ENCODE data around the gene SUSD6.
"Not testable (repeated sequence)": the region's sequence is repeated elsewhere in the genome, so short reads cannot be mapped to it uniquely, and the experiment has no call there.

SUSD6 gene

DNA sequence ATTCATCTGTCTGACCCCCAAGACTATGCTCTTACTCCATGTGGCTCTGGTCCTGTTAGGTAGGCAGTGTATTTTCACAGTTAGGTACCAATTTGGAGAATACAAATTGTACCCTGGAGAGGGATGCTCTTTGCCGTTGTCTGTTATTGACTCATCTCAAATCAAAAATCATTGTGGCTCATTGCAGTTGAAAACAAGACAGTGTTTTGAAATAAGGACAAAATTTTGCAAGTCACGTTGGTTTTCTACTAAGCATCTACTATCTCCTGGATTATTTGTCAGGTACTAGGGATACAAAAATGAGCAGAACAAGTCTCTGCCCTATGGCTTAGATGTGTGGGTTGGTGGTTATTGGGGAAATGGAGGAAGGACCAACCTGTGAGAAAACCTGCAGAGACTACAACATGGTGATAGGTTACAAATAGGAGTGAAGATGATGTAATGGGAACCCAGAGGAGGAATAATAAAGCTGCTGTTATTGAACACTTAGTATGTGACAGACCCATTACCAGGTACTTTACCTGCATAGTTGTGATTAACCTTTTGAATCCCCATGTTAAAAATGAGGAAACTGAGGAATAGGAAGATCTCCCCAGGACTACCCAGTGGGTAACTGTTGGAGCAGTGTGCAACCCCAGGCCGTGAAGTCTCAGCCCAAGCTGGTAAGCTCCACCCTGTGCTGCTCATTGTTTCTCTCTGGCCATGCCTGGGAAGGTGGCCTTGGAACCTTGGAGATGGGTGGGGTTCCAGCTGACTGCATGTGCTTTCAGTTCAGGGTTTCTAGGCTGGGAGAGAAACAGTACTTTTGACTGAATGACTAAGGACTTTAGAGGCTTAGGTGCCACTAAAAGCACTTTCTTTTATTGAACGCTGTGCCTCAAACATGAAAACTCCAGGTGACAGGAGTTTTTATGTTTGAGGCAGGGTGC lies 82.7 kb downstream of the SUSD6 start:
- DNase-seq (ENCODE audit: low read depth in 1 of 2, low spot score in 1 of 2), result no peak

DNA sequence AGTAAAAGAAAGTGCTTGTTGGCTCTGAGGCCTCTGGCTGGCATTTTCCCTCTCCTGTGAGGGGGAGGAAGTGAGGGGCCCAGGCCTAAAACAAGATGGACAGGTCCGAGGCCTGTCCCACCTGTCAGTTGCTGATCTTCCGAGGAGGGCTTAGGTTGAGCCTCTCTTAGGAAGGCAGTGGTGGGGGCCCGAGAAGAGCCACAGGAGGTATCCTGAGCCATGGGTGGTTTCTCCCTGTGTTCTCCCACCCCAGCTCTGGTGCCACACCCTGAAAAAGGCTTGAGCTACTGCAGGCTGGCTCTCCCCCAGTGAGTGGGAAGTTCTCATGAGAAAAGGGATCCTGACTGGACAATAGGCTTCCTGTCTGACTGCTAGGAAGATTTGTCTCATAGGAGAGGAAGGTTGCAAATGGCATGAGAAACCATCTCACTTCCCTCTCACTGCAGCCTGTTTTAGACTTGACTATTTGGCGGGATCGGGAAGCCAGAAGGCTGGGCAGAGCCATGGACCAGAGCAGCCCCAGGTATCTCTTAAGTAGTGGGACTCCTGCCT lies 83.4 kb downstream of the SUSD6 start:
- no peak for DNase-seq (ENCODE audit: low read depth in 1 of 2, low spot score in 1 of 2)

DNA sequence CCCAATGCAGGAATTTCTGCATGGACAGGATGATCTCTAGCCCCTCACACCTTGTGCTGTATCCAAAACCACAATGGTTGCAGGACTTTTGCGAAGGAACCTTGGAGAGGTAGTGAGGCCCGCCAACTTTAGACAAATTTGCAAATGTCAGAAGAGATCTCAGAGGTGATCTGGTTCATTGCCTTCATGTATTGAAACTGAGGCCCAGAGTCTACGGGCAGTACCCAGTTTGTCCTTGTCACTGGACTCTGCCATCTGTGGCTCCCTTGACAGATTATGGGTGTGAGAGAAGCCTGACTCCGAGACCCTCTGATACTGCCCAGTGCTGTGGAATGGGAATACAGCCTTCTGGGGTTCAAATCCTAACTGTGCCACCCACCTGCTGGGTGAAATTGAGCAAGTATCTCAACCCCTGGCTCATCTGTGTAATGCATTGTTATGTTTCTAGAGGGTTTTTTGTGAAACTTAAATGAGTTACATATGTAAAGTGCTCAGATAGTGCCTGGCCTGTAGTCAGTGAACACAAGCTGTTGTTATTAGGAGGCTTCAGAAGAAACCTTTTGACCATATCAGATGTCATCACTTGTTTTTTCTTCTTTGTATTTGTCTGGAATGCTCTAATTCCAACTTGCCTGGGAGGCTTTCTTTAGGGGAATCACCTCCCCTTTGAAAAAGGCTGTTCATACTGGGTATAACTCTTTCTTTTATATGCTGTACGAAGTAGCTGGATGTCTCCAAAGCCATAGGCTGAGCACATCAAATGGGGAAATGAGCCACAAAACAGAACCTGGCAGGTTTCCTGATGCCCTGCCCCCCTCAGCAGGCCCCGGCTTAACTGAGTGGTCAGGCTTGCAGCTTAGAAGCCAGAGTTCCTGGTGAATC lies 84.2 kb downstream of the SUSD6 start:
- no peak for DNase-seq (ENCODE audit: low read depth in 1 of 2, low spot score in 1 of 2)

DNA sequence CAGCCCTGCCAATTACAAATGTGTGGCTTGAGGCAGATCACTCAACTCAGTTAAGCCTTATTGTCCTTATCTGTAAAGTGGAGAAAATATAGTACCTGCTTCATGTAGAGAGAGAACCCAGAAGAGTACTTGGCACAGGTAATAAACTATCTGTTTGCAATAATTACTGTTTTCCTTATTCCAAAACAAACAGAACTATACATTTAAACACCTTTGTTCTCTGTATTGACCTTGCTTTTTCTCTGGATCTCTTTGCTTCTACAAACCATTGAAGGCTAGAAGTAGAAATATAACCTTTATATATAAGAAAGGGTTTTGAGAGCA lies 84.8 kb downstream of the SUSD6 start:
- no peak for DNase-seq (ENCODE audit: low read depth in 1 of 2, low spot score in 1 of 2)

DNA sequence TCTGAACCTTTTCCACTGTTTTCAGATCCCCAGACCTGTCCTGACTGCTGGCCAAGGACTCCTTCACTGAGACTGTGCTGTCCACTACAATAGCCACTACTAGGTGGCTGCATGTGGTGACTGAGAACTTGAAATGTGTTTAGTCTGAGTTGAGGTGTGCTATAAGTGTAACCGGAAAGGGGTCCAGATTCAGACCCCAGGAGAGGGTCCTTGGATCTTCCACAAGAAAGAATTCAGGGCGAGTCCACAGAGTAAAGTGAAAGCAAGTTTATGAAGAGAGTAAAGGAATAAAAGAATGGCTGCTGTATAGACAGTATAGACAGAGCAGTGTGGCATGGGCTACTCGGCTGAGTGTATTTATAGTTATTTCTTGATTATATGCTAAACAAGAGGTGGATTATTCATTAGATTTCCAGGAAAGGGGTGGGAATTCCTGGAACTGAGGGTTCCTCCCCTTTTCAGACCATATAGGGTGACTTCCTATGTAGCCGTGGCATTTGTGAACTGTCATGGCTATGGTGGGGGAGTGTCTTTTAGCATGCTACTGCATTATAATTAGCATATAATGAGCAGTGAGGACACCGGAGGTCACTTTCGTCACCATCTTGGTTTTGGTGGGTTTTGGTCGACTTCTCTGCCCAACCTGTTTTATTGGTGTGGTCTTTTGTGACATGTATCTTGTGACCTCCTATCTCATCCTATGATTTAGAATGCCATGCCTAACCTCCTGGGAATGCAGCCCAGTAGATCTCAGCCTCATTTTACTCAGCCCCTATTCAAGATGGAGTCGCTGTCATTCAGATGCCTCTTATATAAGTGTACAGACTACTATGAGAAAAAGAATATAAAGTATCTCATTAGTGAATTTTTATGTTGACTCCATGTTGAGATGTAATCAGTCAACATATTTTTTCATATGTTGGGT lies 85.5 kb downstream of the SUSD6 start:
- DNase-seq (ENCODE audit: low read depth in 1 of 2, low spot score in 1 of 2), result no peak

DNA sequence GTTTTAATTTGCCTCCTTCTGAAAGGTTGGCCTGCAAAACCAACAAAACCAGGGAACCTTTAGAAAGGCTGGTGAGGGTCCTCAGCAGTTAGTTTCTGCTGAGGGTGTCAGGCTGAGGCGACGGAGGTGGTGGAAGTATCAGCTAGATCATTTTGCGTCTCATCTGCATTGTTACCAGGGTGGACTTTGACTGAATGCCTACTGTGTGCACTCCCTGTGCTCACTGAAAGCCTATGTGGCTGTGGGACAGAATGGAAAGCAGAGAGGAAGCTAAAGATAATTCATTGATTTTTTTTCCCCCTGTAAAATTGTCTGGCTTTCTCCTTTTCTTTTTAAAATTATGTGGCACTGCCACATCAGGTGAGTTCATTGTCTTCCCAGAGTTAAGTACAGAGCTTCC lies 87.2 kb downstream of the SUSD6 start:
- DNase-seq (ENCODE audit: low read depth in 1 of 2, low spot score in 1 of 2), result no peak

DNA sequence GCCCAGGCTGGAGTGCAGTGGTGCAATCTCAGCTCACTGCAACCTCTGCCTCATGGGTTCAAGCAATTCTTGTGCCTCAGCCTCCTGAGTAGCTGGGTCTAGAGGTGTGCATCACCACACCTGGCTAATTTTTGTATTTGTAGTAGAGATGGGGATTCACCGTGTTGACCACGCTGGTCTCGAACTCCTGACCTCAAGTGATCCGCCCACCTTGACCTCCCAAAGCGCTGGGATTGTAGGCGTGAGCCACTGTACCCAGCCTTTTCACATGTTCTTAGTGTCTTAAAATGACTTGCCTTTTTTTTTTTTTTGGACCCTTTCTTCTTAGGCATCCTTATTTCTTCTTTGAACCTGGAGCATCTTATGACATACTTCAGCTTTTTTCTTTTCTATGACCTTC lies 87.8 kb downstream of the SUSD6 start:
- not testable (repeated sequence) for DNase-seq (ENCODE audit: low read depth in 1 of 2, low spot score in 1 of 2)

DNA sequence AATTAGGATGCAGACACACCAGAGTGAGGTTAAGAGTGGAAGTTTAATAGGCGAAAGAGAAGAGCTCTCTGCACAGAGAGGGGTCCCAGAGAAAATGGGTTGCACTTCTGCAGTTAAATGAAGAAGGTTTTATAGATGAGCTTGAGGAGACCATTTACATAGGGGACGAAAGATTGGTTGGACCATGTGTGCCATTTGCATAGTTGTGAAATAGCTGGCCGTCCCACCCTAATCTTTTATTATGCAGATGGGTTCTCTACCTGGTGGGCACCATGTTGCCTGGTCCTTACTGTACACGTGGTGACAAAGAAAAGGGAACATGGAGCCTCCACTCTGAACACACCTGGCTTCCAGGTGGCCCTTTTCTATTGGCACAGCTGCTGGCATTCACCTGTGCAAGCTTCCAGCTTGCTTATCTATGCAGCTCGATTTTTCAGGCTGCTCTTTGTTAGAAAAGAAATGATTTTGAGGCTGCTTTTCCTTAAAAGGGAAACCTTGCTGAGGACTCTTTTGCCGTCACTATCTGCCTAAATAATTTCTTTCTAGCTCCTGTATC lies 88.4 kb downstream of the SUSD6 start:
- no peak for DNase-seq (ENCODE audit: low read depth in 1 of 2, low spot score in 1 of 2)

DNA sequence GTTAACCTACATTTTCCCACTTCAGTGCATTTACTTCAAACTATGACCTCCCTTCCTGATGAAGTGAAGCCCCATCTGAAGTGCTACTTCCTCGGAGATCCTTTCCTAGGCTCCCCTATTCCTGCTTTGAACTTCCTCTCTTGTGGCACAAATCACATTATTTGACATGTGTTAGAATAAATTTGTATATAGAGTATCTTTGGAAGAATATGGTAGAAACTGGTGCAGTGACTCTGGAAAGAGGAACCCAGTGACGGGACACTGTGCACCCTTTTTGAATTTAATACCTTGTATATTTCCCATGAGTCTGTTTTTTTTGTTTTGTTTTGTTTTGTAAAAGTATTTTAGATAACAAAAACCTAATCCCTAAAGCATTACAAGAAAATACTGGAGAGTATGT lies 89.2 kb downstream of the SUSD6 start:
- DNase-seq (ENCODE audit: low read depth in 1 of 2, low spot score in 1 of 2), result no peak

DNA sequence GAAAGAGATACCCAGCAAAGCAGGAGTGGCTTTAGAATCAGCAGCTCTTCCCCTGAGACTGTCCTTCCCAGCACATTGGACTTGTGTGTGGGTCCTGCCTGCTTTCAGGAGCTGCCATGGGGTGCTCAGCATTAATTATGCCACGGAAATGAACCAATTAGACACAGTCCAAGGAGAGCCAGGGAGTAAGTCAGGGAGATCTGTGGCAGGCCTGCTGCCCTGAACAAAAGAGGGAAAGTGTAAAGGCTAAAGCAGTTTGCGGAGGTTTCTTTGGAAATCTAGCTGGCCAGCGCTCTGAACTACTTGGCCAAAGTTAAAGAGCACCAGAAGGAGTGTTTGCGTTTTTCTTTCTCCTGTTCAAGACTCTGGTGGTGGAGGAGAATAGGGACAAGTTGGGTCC lies 89.9 kb downstream of the SUSD6 start:
- no peak for DNase-seq (ENCODE audit: low read depth in 1 of 2, low spot score in 1 of 2)

DNA sequence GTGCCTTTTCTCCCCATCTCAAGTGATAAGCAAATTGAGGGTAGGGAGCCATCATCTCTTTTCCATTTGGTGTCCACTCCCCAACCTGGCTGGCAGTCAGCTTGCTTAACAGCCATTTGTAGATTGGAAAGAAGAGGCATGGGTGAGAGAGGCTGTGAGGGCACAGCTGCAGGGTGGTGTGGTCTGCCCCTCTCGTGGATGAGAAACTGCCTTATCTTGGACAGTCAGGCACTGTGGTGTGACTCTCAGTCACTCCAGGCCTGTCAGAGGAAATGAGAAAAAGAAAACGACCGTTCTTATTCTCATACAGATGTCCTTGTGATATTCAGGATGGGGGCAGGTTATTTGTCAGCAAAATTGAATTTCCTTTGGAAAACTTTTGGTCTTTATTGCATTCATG lies 90.5 kb downstream of the SUSD6 start:
- DNase-seq (ENCODE audit: low read depth in 1 of 2, low spot score in 1 of 2), result no peak

DNA sequence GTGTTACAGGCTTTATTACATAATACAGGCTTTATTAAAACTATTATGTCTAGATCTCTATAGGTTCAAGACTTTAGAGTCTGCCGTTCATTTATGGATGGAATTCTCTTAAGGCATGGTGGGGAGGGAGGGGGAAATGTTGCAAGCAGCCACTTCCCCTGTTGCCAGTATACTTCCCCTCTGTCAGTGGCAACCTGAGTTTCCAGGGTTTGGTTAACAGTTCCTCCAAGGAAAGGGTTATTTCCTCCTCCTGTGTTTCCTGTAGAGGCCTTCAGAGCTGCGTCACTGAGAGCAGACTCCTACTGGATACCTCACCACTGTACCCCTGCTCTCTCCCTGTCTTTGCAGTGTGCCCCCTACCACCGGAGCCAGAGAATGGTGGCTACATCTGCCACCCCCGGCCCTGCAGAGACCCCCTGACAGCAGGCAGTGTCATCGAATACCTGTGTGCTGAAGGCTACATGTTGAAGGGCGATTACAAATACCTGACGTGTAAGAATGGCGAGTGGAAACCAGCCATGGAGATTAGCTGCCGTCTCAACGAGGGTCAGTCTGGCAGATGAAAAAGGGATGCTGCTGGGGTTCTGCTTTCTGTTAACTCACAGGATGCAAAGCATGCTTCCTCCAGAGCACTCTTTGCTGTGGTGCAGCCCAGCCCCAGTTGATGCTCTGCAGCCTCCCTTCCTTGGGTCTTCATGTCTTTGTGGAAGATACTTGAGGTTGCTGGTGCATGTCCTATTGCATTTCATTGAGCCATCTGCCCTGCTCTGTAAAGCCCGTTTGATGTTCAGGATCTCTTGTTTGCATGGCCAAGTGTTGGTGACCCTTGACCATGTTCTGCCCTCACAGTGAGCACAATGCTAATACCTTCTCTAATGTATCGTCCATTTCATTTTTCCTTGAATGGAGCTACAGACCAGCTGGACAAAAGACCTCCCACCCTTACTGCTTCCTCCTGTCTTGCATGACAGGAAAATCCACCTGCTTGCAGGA lies 91.9 kb downstream of the SUSD6 start:
- DNase-seq (ENCODE audit: low read depth in 1 of 2, low spot score in 1 of 2), result no peak

DNA sequence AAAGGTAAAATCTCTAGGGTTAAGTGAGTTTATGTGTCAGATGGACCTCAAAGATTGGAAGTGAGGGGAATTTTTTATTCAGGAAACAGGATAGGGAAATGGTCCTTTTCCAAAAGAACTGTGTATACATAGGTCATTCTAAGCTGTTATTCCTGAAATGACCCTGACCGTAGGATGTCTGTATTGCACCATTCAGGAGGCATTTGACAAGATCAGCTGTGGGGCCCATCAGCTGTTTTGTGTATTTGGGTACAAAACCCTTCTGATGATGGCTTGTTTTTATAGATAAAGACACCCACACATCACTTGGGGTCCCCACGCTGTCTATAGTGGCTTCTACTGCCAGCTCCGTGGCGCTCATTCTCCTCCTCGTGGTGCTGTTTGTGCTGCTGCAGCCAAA lies 92.9 kb downstream of the SUSD6 start:
- DNase-seq (ENCODE audit: low read depth in 1 of 2, low spot score in 1 of 2), result no peak

DNA sequence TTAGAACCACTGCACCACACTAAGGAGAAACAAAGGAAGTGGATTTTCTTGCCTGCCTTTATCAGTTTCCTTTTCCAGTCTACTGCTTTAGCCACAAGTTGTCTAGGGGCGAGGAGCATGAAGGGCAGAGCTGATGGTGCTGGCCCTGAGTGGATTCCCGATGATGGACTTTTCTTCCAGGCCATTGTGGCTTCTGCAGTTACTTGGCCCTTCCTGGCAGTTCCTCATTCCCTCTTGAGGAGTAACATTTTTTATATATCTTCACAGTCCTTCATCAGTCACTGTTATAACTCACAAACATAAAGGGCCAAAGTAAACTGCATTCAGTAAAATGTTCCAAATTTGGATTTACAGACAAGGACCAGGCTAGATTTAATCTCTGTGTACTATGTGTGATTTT lies 94.3 kb downstream of the SUSD6 start:
- DNase-seq (ENCODE audit: low read depth in 1 of 2, low spot score in 1 of 2), result no peak

DNA sequence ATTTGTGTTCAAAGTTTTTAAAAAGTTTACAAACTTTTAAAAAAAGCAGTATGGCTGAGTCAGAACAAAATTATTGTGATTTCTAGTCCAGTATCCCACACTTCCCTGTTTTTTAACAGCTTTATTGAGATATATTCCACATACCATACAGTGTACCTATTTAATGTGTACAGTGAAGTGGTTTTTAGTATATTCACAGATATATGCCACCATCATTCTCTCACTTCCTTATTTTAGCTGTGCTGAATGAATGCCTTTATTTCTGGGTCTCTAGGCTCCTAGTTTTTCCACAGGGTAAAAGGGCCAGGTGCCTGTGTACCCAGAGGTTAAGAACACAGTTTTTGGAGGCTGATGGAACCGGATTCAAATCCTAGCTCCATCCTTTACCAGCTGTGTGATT lies 96.7 kb downstream of the SUSD6 start:
- no peak for DNase-seq (ENCODE audit: low read depth in 1 of 2, low spot score in 1 of 2)

DNA sequence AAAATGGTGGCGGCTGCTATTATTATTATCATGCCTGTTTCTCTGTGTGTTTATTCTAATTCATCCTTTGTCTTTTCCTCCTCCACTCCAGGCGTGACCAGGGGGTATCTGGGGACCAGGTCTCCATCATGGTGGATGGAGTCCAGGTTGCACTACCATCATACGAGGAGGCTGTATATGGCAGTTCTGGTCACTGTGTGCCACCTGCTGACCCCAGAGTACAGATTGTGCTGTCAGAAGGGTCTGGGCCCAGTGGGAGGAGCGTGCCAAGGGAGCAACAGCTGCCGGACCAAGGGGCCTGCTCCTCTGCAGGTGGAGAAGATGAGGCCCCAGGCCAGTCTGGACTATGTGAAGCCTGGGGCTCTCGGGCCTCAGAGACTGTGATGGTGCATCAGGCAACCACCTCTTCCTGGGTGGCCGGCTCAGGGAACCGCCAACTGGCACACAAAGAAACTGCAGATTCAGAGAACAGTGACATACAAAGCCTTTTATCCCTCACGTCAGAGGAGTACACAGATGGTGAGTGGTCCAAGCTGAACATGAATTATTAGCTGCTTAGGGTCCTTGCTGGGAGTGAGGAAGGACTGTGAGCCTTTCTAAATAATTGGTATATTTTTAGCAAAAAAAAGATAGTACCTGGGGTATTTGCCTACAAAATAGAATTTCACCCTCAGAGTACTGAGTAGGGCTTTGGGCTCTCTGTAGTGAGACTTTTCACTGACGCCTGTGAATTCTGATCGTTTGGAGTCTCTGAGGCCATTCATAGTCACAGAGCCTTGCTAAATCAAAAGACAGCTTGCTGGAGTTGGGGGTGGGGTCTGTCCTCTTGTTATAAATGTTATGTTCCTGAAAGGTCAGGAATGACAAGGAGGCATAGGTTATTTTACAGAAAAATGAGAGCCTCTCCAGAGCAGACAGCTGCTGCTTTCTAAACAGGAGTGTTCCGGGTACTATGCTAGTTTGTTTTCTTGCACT lies 97.5 kb downstream of the SUSD6 start:
- no peak for DNase-seq (ENCODE audit: low read depth in 1 of 2, low spot score in 1 of 2)

DNA sequence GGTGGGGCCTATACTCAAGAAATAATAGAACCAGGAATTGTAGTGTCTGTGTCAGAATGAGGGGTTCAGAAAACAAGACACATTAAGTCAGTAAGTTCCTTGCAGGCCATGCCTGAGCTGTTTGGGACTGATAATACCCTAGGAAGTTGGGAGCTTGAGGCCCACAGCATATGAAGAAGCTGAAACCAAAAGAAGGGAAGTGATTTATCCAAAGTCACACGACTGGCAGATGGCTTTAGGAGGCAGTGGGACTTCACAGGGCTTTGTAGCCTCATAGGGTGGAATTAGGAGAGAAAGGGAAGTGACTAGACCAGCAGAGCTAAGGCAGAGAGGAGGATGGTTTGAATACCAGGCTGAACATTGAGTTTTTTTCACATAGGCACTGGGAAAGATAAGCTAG lies 99.0 kb downstream of the SUSD6 start:
- DNase-seq (ENCODE audit: low read depth in 1 of 2, low spot score in 1 of 2), result no peak

DNA sequence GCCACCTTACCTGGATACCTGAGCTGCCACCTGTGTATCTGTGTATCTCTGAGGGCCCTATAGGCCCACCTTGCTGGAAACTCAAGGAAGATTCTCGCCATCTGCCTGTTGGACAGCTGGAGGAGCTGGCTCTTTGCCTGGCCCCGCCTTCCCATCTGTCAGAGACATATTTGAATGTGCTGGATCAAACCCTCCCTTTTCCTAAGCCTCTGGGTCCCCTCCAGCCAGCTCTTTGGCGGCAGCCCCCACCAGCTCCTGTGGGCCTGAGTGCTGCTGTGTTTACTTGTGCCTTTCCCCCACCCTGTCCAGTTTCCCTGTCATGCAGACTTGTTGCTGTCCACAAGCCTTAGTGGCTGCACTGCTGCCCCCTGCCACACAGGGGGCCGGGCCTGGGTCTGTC lies 99.7 kb downstream of the SUSD6 start:
- DNase-seq (ENCODE audit: low read depth in 1 of 2, low spot score in 1 of 2), result no peak

All from activated CD4-positive, alpha-beta T cell treated with anti-CD3 and anti-CD28 coated beads, Interleukin-2, amount 50 U/mL, for 24 hours (primary cell).